K562 (cell line): ENCODE data around the gene DIP2A. TPM values are rescaled to one million over a fixed set of nuclear protein-coding genes. Genes with fewer than 3 reads are reported as not detected.

Experiments used
- ATAC-seq: fragments of 200-7000 bp; cut with Tn5 transposase; 3 replicates; pipeline ENCODE4 v1.9.1; 2020; ENCODE audit warnings: moderate library complexity
- BruUV-seq: library from RNA; stranded (reverse); fragments of 400-500 nt; replicated peaks from 2 replicates; lab custom pipeline; 2021; lab: Mats Ljungman, UMichigan
- CTCF ChIA-PET: fragments of 300-600 bp; formaldehyde crosslinking; extraction: SDS; loops from one replicate; lab custom pipeline; 2021; ENCODE audit warnings: low intra/inter-chr PET ratio; lab: Yijun Ruan, JAX
- POLR2A ChIA-PET: fragments of 300-600, 350-650 bp; sonication (Branson Sonifier 250); formaldehyde crosslinking; extraction: SDS; loops from one replicate; lab custom pipeline; 2021; ENCODE audit warnings: antibody characterized with exemption, inconsistent platforms; lab: Yijun Ruan, JAX
- DNase-seq, 4 experiments: peaks; one replicate each; pipeline versions ENCODE4 v3.0.0 to v3.0.0-alpha.2; 2011 to 2018; ENCODE audit warnings: low spot score in 3 of 4, mixed read lengths in 3 of 4; ENCODE audit errors: extremely low read depth in 1 of 4
- FAIRE-seq: peaks from 2 replicates; lab custom pipeline; 2011; peaks lifted over from hg19 to GRCh38; lab: Jason Lieb, UNC
- H2AFZ ChIP-seq: 2 replicates; pipeline ENCODE4 v1.6.0; 2011; ENCODE audit warnings: low read depth, low read length, control low read depth, inconsistent platforms
- H3K27ac ChIP-seq: fragments of 200-600 bp; 3 replicates; pipeline ENCODE4 v1.8.0; 2011; ENCODE audit warnings: low read depth, mild to moderate bottlenecking, control low read depth, inconsistent platforms, low read length, moderate library complexity, mixed read lengths; ENCODE audit errors: extremely low read depth
- H3K27me3 ChIP-seq, 2 experiments: fragments of 300-600 bp in 1 of 2; 2 replicates in 1 of 2; 3 replicates in 1 of 2; pipeline versions ENCODE4 v1.6.0 to v1.8.0; 2011; ENCODE audit warnings: inconsistent platforms in 2 of 2, low read length in 2 of 2, mild to moderate bottlenecking in 1 of 2, mixed read lengths in 1 of 2, moderate library complexity in 1 of 2; ENCODE audit not compliant: control insufficient read depth in 2 of 2, insufficient read depth in 2 of 2
- H3K36me3 ChIP-seq: fragments of 300-600 bp; 3 replicates; pipeline ENCODE4 v1.8.0; 2011; ENCODE audit warnings: mild to moderate bottlenecking, low read length, inconsistent platforms; ENCODE audit not compliant: control insufficient read depth, insufficient read depth
- H3K4me1 ChIP-seq, 2 experiments: fragments of 200-600 bp in 1 of 2; replicated peaks in 1 of 2; 2 replicates in 1 of 2; 3 replicates in 1 of 2; pipeline versions ENCODE4 v1.5.1 to v1.8.0; 2011; ENCODE audit warnings: inconsistent platforms in 2 of 2, low read length in 2 of 2, mild to moderate bottlenecking in 1 of 2, mixed read lengths in 1 of 2, moderate library complexity in 1 of 2; ENCODE audit not compliant: control insufficient read depth in 2 of 2, insufficient read depth in 2 of 2
- H3K4me2 ChIP-seq: 2 replicates; pipeline ENCODE4 v1.6.1; 2011; ENCODE audit warnings: low read length, control low read depth, inconsistent platforms, mixed read lengths; ENCODE audit not compliant: insufficient read depth
- H3K4me3 ChIP-seq: fragments of 200-600 bp; sonication (generic), shearing (Covaris generic); 2 replicates; pipeline ENCODE4 v1.5.1; 2016; ENCODE audit warnings: control low read depth, inconsistent platforms
- H3K79me2 ChIP-seq: fragments of 200-600 bp; 3 replicates; pipeline ENCODE4 v1.8.0; 2011; ENCODE audit warnings: low read length, inconsistent platforms; ENCODE audit not compliant: control insufficient read depth, insufficient read depth
- H3K9ac ChIP-seq, 2 experiments: 2 replicates each; pipeline versions ENCODE4 v1.6.0 to v1.6.1; 2011; ENCODE audit warnings: low read depth in 2 of 2, low read length in 2 of 2, control low read depth in 1 of 2, inconsistent platforms in 1 of 2, mild to moderate bottlenecking in 1 of 2, mixed read lengths in 1 of 2; ENCODE audit not compliant: insufficient read depth in 1 of 2
- H3K9me1 ChIP-seq: one replicate; pipeline ENCODE4 v1.6.0; 2011; ENCODE audit warnings: inconsistent platforms, mild to moderate bottlenecking, low read length, moderate library complexity; ENCODE audit not compliant: control insufficient read depth, insufficient read depth
- H3K9me3 ChIP-seq: replicated peaks from 2 replicates; pipeline ENCODE4 v1.5.1; 2011; ENCODE audit warnings: low read depth, low read length, inconsistent platforms; ENCODE audit not compliant: control insufficient read depth, insufficient read depth
- H4K20me1 ChIP-seq: replicated peaks from 2 replicates; pipeline ENCODE4 v1.6.1; 2011; ENCODE audit warnings: low read length, inconsistent platforms, mixed read lengths; ENCODE audit not compliant: control insufficient read depth, insufficient read depth
- BCLAF1 ChIP-seq, 2 experiments: fragments of 450-650 bp in 1 of 2; IDR thresholded peaks; 2 replicates each; pipeline ENCODE4 v1.6.1; 2011 to 2017; ENCODE audit warnings: low read depth in 2 of 2, antibody characterized with exemption in 1 of 2, borderline replicate concordance in 1 of 2, low read length in 1 of 2, mild to moderate bottlenecking in 1 of 2, mixed read lengths in 1 of 2; ENCODE audit not compliant: control insufficient read depth in 1 of 2
- ZBTB33 ChIP-seq: sonication (generic); formaldehyde crosslinking; IDR thresholded peaks from 2 replicates; pipeline ENCODE4 v1.8.1; 2023; ENCODE audit warnings: mild to moderate bottlenecking, missing genetic modification reagents
- WGBS: fragments of 100-300 bp; shearing (Covaris generic); methylation state at CpG from one replicate; pipeline ENCODE4 v1.1.6; 2016; ENCODE audit warnings: low coverage, mixed read lengths; ENCODE audit not compliant: insufficient coverage; ENCODE audit errors: missing lambda C conversion rate; 5-methylcytosine and 5-hydroxymethylcytosine counted together
- in situ Hi-C: fragments of 300-500 bp; cut with MboI; formaldehyde crosslinking; loops from 4 replicates; pipeline ENCODE4 v1.15.0; 2018; ENCODE audit warnings: inconsistent platforms, mixed read lengths
- intact Hi-C: fragments of 100-400 bp; cut with micrococcal nuclease; formaldehyde crosslinking; loops from 2 replicates; pipeline ENCODE4 v1.14.2; 2022
- polyA plus RNA-seq, 8 experiments: library from polyadenylated mRNA; depleted of rRNA in 4 of 8; stranded (reverse) in 5 of 8; unstranded in 3 of 8; fragments of >200 nt; fragmentation: Nextera tagmentation in 2 of 8; fragmentation: Illumina TruSeq in 1 of 8; extraction: Ambion mirVana in 2 of 8; extraction: Trizol in 1 of 8; gene quantifications; 2 replicates each; pipeline versions ENCODE4 v1.2.1 to v1.2.3, GENCODE V29; 2011 to 2014; ENCODE audit warnings: inconsistent platforms in 1 of 8, missing spikeins in 1 of 8
- total RNA-seq, 7 experiments: library from RNA; depleted of rRNA in 6 of 7; stranded (reverse); fragments of >200 nt in 6 of 7; fragmentation: Illumina TruSeq in 2 of 7; extraction: Trizol in 2 of 7; gene quantifications; 2 replicates each; pipeline versions ENCODE4 v1.2.1 to v1.2.3, GENCODE V29; 2011 to 2021; ENCODE audit warnings: low replicate concordance in 1 of 7

DIP2A gene
- total and polyA plus RNA-seq, 9 of the 15 experiments (the other 6 are each of a cell fraction or from before 2014, with no cell fraction given) = 4.3 to 34.5 (median 20.3) TPM

DNA sequence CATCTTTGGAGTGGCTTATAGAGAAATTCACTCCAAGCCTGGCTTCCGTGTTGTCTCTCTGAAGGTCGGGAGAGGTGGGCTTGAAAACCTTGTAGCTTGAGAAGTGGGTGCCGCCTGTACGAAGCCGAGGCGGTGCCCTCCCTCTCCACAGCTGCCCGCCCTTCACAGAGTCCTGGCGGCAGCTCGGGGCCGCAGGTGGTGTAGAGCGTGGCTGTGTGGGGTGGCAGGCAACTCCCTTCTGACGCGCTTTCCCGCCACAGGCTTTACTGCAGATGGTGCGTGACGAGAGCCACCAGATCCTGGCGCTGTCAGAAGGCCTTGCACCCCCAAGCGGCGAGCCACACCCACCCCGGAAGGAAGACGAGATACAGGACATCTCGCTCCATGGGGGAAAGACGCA is 33.1 kb upstream of the DIP2A start:
- CTCF ChIA-PET = no interaction called here
- no TSS peak for BruUV-seq
- TF ChIP-seq BCLAF1 (IDR thresholded peaks at IDR 0.05; ENCODE audit: borderline replicate concordance in 1 of 2, control insufficient read depth in 1 of 2, low read depth in 2 of 2, low read length in 1 of 2) (no peak), ZBTB33 (peak; percentile 51; the same call in 1 of the 2 replicates)

More for the DNA sequence above, 33.1 kb upstream of the DIP2A start:
- Histone ChIP-seq H4K20me1 (no peaks in the 10 kb centered on the region), H3K9ac (peak overlapping the region in 1 of 2 experiments; percentile 55; a peak in 2 of 4 replicates), H3K9me1 (no peaks in the 10 kb centered on the region), H3K4me2 (no peak overlapping the region), H2AFZ (no peak overlapping the region), H3K27me3 (no peaks in the 10 kb centered on the region), H3K4me1 (peaks cover 0 to 16% of the 10 kb centered on the region in 2 experiments; a peak in 1 of 5 replicates), H3K9me3 (no peaks in the 10 kb centered on the region), H3K27ac (no peak overlapping the region), H3K36me3 (peaks cover 62% of the 10 kb centered on the region), H3K79me2 (no peaks in the 10 kb centered on the region), H3K4me3 (no peak overlapping the region)
- in situ Hi-C loops (no loop called here), intact Hi-C loops (no loop called here)
- POLR2A ChIA-PET = interaction anchor here (0.6 to 1.3 kb wide), 2 partner anchors 8 to 107 kb away, joined by 3 read pairs; no protein-coding TSS in a partner anchor
- ATAC-seq (no peak), DNase-seq (no peak), FAIRE-seq (no peak)
- WGBS = 87% methylated on average over 20 of the region's 23 CpGs
